HG03039 (cell line): ENCODE results near the gene EREG.

ENCODE experiments used
- ATAC-seq: cut with Tn5 transposase; IDR thresholded peaks from one replicate; pipeline ENCODE4 v1.9.1; 2021; ENCODE audit warnings: mild to moderate bottlenecking, moderate library complexity; ENCODE audit not compliant: unreplicated experiment

Gene EREG

DNA sequence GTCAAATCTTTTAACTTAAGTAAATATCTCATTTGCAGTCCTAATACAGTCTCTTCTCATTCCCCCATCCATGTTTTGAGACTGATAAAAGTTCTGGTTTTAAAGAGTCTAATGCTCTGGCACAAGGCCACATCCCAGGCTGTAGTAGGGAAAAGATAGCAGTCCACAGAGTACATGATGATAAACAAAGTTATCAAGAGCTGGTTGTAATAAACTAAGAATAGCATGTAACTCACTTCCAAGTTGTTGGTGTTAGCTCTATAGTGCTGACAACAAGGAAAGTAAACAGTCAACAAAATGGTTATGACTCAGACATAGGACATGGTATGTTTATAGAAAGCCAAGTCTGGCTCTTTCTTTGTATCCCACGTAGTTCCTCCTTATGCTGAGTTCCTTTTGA is 58.2 kb downstream of the EREG start:
- no peak for ATAC-seq

DNA sequence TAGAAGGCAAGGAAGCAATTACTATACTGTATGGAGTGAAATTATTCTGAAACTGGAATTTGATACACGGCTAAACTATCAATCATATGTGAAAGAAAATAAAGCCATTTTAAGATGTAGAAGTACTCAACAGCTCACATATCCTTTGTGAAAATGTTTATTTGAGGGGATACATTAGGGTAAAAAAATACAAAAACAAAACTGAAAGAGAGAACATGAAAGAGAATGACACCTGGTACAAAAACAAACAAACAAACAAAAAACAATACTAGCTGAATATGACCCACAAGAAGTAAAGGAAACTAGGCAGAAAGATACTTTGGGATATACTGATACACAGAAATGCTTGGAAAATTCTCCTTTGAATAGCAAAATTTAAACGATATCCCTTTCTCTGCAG is 59.2 kb downstream of the EREG start:
- ATAC-seq: no peak

DNA sequence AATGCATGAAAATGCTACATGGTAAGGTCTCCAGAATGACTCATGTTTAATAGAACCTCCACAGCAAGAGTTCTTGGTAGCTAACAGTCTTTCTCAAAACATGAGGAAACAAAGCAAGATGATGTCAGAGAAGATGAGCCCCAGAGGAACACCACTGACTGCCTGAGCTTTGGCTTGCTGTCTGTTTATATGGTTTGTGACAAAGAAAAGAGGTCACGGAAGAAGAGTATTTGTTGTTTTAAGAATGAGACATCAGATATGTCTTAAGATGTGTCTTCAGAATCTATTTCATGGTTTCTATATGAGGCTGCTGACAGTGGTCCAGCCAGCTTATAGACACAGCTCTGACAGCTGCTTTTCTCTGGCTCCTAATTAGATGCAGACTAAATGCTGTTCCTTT is 61.2 kb downstream of the EREG start:
- ATAC-seq: no peak

DNA sequence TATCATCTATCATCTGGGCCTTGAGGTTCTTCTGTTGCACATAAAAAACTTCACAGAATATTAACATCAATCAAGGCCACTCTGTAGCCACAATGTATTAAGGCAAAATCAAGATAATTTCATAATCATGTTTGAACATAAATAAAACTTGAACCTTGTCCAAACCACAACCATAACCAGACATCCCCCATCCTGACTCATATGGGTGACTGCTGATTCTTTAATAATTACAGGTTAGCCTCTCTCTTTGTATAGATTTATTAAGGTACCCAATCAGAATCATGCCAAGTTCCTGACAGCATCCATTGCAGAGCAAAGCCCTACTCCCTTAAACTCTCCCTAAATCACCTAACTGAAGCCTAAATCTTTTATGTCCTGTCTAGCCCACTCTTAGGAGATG is 63.3 kb downstream of the EREG start:
- no peak for ATAC-seq

DNA sequence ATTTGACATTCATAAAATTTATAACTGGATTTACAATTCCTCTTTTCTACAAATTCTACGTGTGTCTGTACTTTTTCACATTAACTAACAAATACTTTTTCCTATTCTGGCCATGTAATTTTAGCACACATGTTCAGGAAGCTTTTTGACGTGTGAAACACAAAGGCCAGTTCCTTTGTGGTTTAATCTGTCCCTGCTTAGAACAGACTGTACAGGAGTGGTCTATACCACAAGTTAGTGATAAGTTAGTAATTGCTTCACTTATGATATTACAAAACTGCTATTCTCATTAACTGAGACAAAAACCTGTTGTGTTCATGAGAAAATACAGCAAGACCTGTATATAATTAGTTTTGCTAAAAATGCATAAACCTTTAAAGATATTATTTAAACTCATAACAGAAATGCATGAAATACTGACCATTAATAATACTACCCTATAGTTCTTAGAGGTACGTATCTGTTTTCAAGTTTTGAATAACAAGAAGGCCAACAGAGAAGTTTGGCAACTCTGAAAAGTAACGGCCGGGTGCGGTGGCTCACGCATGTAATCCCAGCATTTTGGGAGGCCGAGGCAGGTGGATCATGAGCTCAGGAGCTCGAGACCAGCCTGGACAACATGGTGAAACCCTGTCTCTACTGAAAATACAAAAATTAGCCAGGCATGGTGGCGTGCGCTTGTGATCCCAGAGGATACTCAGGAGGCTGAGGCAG is 66.3 kb downstream of the EREG start:
- ATAC-seq: no peak

DNA sequence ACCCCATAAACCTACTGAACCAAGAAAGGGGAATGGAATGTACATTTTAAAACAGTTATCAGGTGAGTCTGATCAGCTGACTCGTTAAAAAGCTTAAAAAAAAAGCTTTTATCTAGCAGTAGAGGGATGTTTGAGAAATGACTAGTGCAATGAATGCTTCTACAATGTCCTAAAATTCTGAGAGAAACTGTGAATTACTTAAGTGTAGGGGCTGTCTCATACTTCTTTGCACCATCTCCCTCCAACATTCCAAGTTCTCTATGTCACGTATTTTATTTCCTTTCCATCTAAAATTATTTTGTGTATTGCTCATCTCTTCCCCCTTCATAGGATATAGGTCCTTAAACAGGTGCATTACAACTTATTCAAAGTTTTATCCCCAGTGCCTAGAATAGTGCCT is 68.1 kb downstream of the EREG start:
- ATAC-seq: no peak

GRCh38 chr4:74433541-74434172 is 68.7 kb downstream of the EREG start:
- no peak for ATAC-seq

GRCh38 chr4:74435296-74435695 is 70.4 kb downstream of the EREG start:
- no peak for ATAC-seq

GRCh38 chr4:74437866-74438265 is 72.9 kb downstream of the EREG start:
- ATAC-seq: no peak
